Measurements from ENCODE around the gene GPR68. TPM values are rescaled to one million over a fixed set of nuclear protein-coding genes. Genes with fewer than 3 reads are reported as not detected.

The GPR68 gene
- total RNA-seq, 1 donor from 2014 or later, result 4.2 TPM

- intact Hi-C loops (cut with DNase I), result no loop called here
- Histone ChIP-seq H3K36me3 (no peaks in the 10 kb centered on the region), H3K4me1 (no peaks in the 10 kb centered on the region), H3K9me3 (no peaks in the 10 kb centered on the region), H3K27ac (no peak overlapping the region), H3K4me3 (no peak overlapping the region), H3K27me3 (no peaks in the 10 kb centered on the region)
- TF ChIP-seq CTCF (IDR thresholded peaks at IDR 0.05) (no peak), POLR2AphosphoS5 (IDR thresholded peaks at IDR 0.05; ENCODE audit: insufficient read depth in 1 of 2, low read depth in 1 of 2) (no peak), POLR2A (IDR thresholded peaks at IDR 0.05) (no peak)
- DNase-seq (ENCODE audit: extremely low spot score in 2 of 2), result no peak
These were observed 33.3 kb upstream of the GPR68 start for GRCh38 chr14:91277546-91278382.

- Histone ChIP-seq H3K4me3 (no peak overlapping the region), H3K4me1 (no peaks in the 10 kb centered on the region), H3K9me3 (no peaks in the 10 kb centered on the region), H3K27ac (no peak overlapping the region), H3K27me3 (no peaks in the 10 kb centered on the region), H3K36me3 (no peaks in the 10 kb centered on the region)
- intact Hi-C loops (cut with DNase I), result no loop called here
- no peak for TF ChIP-seq POLR2AphosphoS5 (IDR thresholded peaks at IDR 0.05; ENCODE audit: insufficient read depth in 1 of 2, low read depth in 1 of 2)
- TF ChIP-seq CTCF (IDR thresholded peaks at IDR 0.05), result no peak
- no peak for TF ChIP-seq POLR2A (IDR thresholded peaks at IDR 0.05)
- DNase-seq (ENCODE audit: extremely low spot score in 2 of 2), result no peak
These were observed 30.3 kb upstream of the GPR68 start for GRCh38 chr14:91274796-91275195.

- intact Hi-C loops (cut with DNase I), result no loop called here
- H3K27me3 ChIP-seq, result no peaks in the 10 kb centered on the region
- peaks cover 8% of the 10 kb centered on the region for H3K4me1 ChIP-seq
- H3K4me3 ChIP-seq, result no peak overlapping the region
- H3K36me3 ChIP-seq, result no peaks in the 10 kb centered on the region
- H3K27ac ChIP-seq, result no peak overlapping the region
- no peak for DNase-seq (ENCODE audit: extremely low spot score in 2 of 2)
- H3K9me3 ChIP-seq, result no peaks in the 10 kb centered on the region
- TF ChIP-seq POLR2AphosphoS5 (IDR thresholded peaks at IDR 0.05; ENCODE audit: insufficient read depth in 1 of 2, low read depth in 1 of 2) (no peak), CTCF (IDR thresholded peaks at IDR 0.05) (no peak), POLR2A (IDR thresholded peaks at IDR 0.05) (no peak)
These were observed 29.4 kb upstream of the GPR68 start for GRCh38 chr14:91273885-91274273.

- intact Hi-C loops (cut with DNase I), result no loop called here
- no peak for DNase-seq (ENCODE audit: extremely low spot score in 2 of 2)
- Histone ChIP-seq H3K27me3 (no peaks in the 10 kb centered on the region), H3K36me3 (no peaks in the 10 kb centered on the region), H3K27ac (no peak overlapping the region), H3K9me3 (no peaks in the 10 kb centered on the region), H3K4me3 (no peak overlapping the region), H3K4me1 (peaks cover 8% of the 10 kb centered on the region)
- TF ChIP-seq CTCF (IDR thresholded peaks at IDR 0.05) (no peak), POLR2AphosphoS5 (IDR thresholded peaks at IDR 0.05; ENCODE audit: insufficient read depth in 1 of 2, low read depth in 1 of 2) (no peak), POLR2A (IDR thresholded peaks at IDR 0.05) (no peak)
These were observed 28.9 kb upstream of the GPR68 start for GRCh38 chr14:91273273-91273884.

All from vagina (tissue), 2 donors.